Fibroblast of gingiva (primary cell): ENCODE results near the gene PLCB4.

Source experiments
- DNase-seq: peaks from one replicate; pipeline ENCODE4 v3.0.0-alpha.2; 2011; ENCODE audit warnings: low read depth

The PLCB4 gene

DNA sequence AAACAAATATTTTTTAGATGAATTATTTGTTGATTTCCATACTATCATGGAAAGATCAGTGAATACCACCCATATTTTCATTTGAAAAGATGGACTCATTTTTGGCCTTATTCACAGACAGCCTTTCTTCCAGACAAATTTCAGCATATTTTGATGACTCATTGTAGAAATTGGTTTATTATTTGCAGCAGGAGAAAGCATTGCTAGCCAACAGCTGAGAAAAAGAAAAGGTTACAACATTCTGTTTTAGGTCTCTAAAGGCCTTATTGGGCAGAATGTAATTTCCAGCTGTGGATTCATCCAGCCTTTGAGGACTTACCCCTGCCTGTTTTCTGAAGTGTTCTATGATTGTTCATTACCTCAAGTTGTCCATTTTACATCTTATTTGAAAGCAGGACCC lies 201.9 kb downstream of the PLCB4 start:
- DNase-seq, result peak; percentile 69

- DNase-seq, result no peak
Measured at GRCh38 chr20:9276966-9277468, 208.1 kb downstream of the PLCB4 start.

DNA sequence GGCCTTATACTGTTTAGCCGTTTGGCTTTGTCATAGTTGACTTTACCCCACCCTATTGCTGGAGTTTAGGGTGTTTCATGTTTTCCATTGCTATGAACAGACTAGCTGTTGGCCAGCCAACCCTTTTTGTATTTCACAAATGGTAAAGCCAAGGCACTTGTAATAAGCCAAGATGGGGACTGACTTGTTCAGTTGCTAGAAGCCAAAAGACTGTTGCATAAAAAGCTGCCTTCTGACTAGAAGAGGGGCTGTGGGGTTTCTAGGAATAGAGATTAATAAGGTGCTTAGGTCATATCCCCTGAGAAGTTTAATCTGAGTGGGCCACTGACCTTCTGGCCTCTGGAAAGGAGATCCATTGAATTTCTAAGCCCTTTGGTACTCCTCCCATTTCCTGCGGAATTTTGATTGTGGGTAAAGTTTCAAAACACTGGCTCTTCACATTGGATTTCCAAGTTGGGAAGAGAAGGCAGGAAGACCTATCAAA lies 211.1 kb downstream of the PLCB4 start:
- no peak for DNase-seq

DNA sequence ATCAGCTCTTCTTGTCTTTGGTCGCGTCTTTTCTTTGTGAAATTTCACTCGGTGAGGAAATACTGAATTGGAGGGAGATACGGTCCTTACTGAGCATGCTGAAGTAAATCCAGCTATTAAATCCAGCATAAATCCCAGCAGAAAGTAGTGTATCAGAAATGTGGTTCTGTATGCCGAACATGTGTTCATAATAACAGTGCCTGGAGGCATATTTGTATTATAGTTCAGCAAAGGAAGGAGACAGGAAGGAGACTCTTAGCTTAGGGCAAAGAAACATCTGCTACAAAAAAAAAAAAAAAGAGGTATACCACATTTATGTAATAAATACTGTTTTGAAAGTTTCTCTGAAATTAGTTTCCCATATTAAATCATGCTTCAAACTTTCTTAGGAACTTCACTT lies 211.8 kb downstream of the PLCB4 start:
- peak; percentile 72 for DNase-seq

- DNase-seq, result no peak
Measured at GRCh38 chr20:9281803-9282202, 212.9 kb downstream of the PLCB4 start.

- DNase-seq, result no peak
Measured at GRCh38 chr20:9285617-9286016, 216.7 kb downstream of the PLCB4 start.

- DNase-seq, result no peak
Measured at GRCh38 chr20:9286501-9287461, 217.9 kb downstream of the PLCB4 start.

- no peak for DNase-seq
Measured at GRCh38 chr20:9287826-9288225, 218.9 kb downstream of the PLCB4 start.

GRCh38 chr20:9290331-9290730 lies 221.4 kb downstream of the PLCB4 start:
- DNase-seq, result no peak

DNA sequence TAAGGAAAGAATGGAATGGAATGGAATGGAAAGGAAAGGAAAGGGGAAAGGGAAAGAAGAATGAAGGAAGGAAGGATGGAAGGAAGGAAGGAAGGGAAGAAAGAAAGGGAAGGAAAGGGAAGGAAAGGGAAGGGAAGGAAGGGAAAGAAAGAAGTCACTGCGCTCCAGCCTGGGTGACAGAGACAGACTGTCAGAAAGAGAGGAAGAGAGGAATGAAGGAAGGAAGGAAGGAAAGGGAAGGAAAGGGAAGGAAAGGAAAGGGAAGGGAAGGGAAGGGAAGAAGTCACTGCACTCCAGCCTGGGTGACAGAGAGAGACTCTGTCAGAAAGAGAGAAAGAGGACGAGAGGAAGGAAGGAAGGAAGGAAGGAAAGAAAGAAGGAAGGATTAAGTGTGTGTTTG lies 224.3 kb downstream of the PLCB4 start:
- no peak for DNase-seq

DNA sequence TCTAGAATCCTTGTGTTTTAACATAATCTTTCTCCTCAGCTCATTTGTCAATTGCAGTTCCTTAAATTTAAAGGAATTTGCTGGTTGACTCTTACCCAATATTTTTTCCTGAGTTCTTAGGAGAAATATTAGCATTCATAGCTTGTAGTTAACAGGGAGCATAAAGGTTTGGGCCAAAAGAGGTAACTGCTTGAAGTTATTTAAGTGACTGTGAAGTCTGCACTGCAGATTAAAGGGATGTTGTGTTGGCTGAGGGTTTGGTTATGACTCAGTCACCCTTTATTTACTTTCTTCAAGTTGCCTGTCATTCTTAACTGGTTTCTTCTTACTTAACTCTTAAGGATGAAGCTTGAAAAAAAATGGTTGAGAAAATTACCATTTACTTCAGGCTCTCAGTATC lies 225.2 kb downstream of the PLCB4 start:
- DNase-seq, result peak; percentile 48

GRCh38 chr20:9298906-9299305 lies 230.0 kb downstream of the PLCB4 start:
- no peak for DNase-seq

- DNase-seq, result no peak
Measured at GRCh38 chr20:9300080-9300479, 231.2 kb downstream of the PLCB4 start.

- DNase-seq, result no peak
Measured at GRCh38 chr20:9300534-9300933, 231.6 kb downstream of the PLCB4 start.

DNA sequence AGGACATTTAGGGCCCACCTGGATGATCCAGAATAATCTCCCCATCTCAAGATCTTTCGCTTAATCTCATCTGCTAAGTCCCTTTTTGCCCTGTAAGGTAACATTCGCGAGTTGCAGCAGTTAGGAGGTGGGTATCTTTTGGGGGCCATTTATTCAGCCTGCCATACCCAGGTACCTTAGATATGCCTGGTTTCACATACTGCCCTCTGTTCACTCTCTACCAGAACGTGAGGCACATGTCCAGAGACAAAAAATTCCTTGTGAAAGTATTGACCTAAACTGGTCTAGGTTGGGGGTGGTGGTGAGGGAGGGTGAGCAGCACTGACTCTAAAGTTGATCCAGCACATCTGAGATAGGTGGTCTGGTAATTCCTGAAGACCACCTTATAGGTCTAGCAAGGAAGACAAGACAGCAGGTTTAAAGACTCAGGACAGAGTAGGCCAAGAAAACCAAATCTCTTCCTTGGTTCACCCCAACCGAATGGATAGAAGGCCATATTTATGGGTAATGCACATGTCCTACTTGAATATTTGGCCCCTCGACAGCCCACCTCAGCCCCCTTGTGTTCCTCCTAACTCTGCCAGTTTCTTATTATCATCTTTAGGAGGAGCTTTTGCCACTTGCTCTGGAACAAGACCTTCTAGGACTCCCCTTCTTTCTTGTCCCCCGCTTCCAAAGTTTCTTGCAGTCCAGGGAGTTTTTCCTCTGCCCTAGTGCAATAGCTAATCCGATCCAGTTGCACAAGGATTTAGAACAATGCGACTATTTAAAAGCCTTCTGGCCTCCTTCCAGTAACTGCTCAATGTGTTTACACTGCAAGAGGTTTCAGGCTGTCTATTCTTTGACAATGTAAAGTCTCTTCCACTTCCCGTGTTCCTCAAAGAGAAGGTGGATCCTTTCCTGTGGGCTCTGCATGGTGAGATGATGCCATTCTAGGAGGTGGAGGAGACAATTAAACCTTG lies 232.5 kb downstream of the PLCB4 start:
- peak; percentile 84 for DNase-seq

- no peak for DNase-seq
Measured at GRCh38 chr20:9302091-9302462, 233.2 kb downstream of the PLCB4 start.

- DNase-seq, result peak; percentile 96
Measured at GRCh38 chr20:9306521-9306920, 237.6 kb downstream of the PLCB4 start.

- no peak for DNase-seq
Measured at GRCh38 chr20:9308056-9308455, 239.2 kb downstream of the PLCB4 start.

DNA sequence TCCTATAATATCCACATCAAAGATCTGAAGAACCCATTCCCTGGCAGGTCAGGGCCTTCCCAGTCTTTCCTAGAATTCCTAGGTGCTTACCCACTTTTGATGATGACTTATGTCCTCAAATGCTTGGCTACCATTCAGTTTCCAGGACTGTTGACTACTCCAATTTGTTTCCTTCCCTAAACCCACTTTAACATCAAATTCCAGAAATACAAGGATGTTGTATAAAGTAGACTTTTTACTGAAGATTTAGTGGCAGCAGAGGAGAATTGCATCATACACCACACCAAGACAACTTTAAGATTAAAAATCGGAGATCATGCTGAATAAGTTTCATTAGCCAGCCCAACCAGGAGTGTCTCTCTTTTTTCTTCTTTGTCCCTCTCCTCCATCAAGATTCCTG lies 242.2 kb downstream of the PLCB4 start:
- no peak for DNase-seq

DNA sequence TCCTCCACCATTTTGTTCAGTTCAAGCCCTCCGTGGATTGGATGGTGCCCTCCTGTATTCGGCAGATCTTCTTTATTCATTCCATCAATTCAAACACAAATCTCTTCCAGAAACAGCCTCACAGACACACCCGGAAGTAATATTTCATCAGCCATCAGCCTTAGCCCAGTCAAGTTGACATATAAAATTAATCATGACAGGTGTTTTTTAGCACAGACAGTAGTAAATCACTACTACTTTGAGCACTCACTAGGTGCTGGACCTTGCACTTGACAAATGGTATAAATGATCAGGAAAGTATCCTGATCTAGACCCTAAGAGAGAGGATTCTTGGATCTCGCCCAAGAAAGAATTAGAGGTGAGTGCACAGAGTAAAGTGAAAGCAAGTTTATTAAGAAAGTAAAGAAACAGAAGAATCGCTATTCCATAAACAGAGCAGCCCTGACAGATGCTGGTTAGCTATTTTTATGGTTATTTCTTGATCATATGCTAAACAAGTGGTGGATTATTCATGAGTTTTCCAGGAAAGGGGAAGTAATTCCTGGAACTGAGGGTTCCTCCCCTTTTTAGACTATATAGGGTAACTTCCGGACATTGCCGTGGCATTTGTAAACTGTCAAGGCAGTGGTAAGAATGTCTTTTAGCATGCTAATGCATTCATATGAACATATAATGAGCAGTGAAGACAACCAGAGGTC lies 250.9 kb downstream of the PLCB4 start:
- DNase-seq, result no peak

DNA sequence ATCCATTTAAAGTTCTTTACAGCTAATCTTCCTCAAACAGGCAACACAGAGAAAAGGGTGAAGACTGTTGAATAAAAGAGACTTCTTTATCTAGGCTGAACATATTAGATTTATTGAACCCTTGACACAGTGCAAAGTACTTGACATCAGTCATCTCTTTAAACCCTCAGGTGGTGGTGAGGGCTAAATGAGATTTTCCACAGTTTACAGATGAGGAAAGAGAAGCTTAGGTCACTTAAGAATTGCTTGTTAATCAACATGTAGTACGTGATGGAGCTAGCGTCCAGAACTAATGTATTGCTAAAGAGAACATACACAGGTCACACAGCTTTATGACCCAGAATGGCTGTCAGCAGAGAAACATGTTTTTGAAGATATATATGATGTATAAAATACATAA lies 252.1 kb downstream of the PLCB4 start:
- DNase-seq, result no peak

DNA sequence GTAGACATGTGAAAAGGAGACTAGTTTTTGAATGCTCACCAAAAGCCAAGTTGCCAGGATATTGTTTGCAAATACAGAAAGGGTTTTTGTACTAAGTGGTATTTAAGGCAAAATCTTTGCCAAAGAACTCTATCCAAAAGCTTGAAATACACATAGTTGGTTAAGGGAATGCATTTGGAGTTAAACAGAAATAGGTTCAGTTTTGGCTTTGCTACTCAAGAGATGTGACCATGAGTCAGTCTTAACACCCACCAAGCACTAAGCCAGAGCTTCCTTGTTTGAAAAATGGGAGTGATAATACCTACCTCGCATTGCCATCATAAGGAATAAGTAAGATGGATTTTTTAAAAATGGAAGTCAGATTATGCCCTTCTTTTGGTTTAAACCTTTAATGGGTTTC lies 253.8 kb downstream of the PLCB4 start:
- peak; percentile 23 for DNase-seq
